T-helper 22 cell (primary cell): ENCODE measurements around the gene OR51I1.

ENCODE experiments used
- DNase-seq: peaks from one replicate; pipeline ENCODE4 v3.0.0-alpha.2; 2020; ENCODE audit warnings: low read depth

Gene OR51I1

GRCh38 chr11:5441414-5441813 lies at the start of gene OR51I1:
OR51I1 (minus strand) TSS chr11:5441514; CDS start chr11:5441514, 0 bp downstream.
- no peak for DNase-seq

GRCh38 chr11:5489576-5490357 lies 48.5 kb upstream of the OR51I1 start:
- no peak for DNase-seq

- DNase-seq: no peak
Measured at GRCh38 chr11:5488798-5489399, 47.6 kb upstream of the OR51I1 start.

GRCh38 chr11:5488385-5488784 lies 47.1 kb upstream of the OR51I1 start, which contains the start of gene OR52D1:
OR52D1 (plus strand) TSS chr11:5488685; CDS start chr11:5488707, 22 bp downstream.
- DNase-seq: no peak

- DNase-seq: no peak
Measured at GRCh38 chr11:5486421-5486820, 45.1 kb upstream of the OR51I1 start.

GRCh38 chr11:5486003-5486402 lies 44.7 kb upstream of the OR51I1 start:
- no peak for DNase-seq

GRCh38 chr11:5476186-5476819 lies 35.0 kb upstream of the OR51I1 start:
- no peak for DNase-seq

- DNase-seq: no peak
Measured at GRCh38 chr11:5473921-5474320, 32.6 kb upstream of the OR51I1 start.

- DNase-seq: no peak
Measured at GRCh38 chr11:5467527-5467926, 26.2 kb upstream of the OR51I1 start.

GRCh38 chr11:5460983-5461621 lies 19.8 kb upstream of the OR51I1 start:
- DNase-seq: no peak

- no peak for DNase-seq
Measured at GRCh38 chr11:5449432-5449831, 8.1 kb upstream of the OR51I1 start.

- no peak for DNase-seq
Measured at GRCh38 chr11:5449023-5449422, 7.7 kb upstream of the OR51I1 start, which contains the start of gene OR51I2. OR51I2 (plus strand) TSS chr11:5449323; CDS start chr11:5453489, 4,166 bp downstream.

GRCh38 chr11:5443835-5444393 lies 2.6 kb upstream of the OR51I1 start:
- no peak for DNase-seq

- DNase-seq: no peak
Measured at GRCh38 chr11:5423131-5423530, 18.2 kb downstream of the OR51I1 start.

GRCh38 chr11:5421811-5422210 lies 19.5 kb downstream of the OR51I1 start, which contains the start of gene OR51Q1:
OR51Q1 (plus strand) TSS chr11:5422111; CDS start chr11:5422201, 90 bp downstream.
- DNase-seq: no peak

GRCh38 chr11:5420993-5421392 lies 20.3 kb downstream of the OR51I1 start:
- no peak for DNase-seq

- no peak for DNase-seq
Measured at GRCh38 chr11:5405173-5405572, 36.1 kb downstream of the OR51I1 start.

- no peak for DNase-seq
Measured at GRCh38 chr11:5398936-5399335, 42.4 kb downstream of the OR51I1 start.

- DNase-seq: no peak
Measured at GRCh38 chr11:5394091-5394490, 47.2 kb downstream of the OR51I1 start.
